NCI-H2029 (cell line): Measurements from ENCODE around the gene CDA.

Experiments
- DNase-seq: peaks from one replicate; lab custom pipeline; 2025; lab: John Stamatoyannopoulos, UW

CDA gene

GRCh38 chr1:20615946-20616846 is 27.3 kb downstream of the CDA start:
- no peak for DNase-seq

- DNase-seq = no peak
Measured at GRCh38 chr1:20616847-20617487, 28.1 kb downstream of the CDA start.

- DNase-seq = no peak
Measured at GRCh38 chr1:20618550-20618949, 29.7 kb downstream of the CDA start.

GRCh38 chr1:20619999-20620398 is 31.1 kb downstream of the CDA start:
- no peak for DNase-seq

GRCh38 chr1:20621012-20621411 is 32.1 kb downstream of the CDA start:
- no peak for DNase-seq

- no peak for DNase-seq
Measured at GRCh38 chr1:20624709-20625108, 35.8 kb downstream of the CDA start.

- DNase-seq = no peak
Measured at GRCh38 chr1:20625176-20626097, 36.5 kb downstream of the CDA start.

- DNase-seq = no peak
Measured at GRCh38 chr1:20626098-20626427, 37.2 kb downstream of the CDA start.

- DNase-seq = no peak
Measured at GRCh38 chr1:20626524-20626923, 37.6 kb downstream of the CDA start.

GRCh38 chr1:20630729-20631128 is 41.8 kb downstream of the CDA start:
- no peak for DNase-seq

- DNase-seq = no peak
Measured at GRCh38 chr1:20632386-20632785, 43.5 kb downstream of the CDA start.

- DNase-seq = peak; percentile 58
Measured at GRCh38 chr1:20633190-20634064, 44.5 kb downstream of the CDA start, which contains the start of gene PINK1. TSS of gene PINK1 (plus strand) at chr1:20633458. CDS start at chr1:20633549, 91 bp downstream.

GRCh38 chr1:20634065-20634593 is 45.2 kb downstream of the CDA start:
- no peak for DNase-seq

GRCh38 chr1:20634594-20635084 is 45.7 kb downstream of the CDA start:
- peak; percentile 54 for DNase-seq

GRCh38 chr1:20636785-20637347 is 48.0 kb downstream of the CDA start:
- DNase-seq = no peak

GRCh38 chr1:20640183-20640597 is 51.3 kb downstream of the CDA start:
- peak; percentile 18 for DNase-seq

- DNase-seq = no peak
Measured at GRCh38 chr1:20641975-20642374, 53.1 kb downstream of the CDA start.

- DNase-seq = no peak
Measured at GRCh38 chr1:20643080-20643479, 54.2 kb downstream of the CDA start.

GRCh38 chr1:20644416-20644815 is 55.5 kb downstream of the CDA start:
- DNase-seq = no peak

- DNase-seq = no peak
Measured at GRCh38 chr1:20645414-20645813, 56.5 kb downstream of the CDA start.

- DNase-seq = no peak
Measured at GRCh38 chr1:20648438-20648837, 59.5 kb downstream of the CDA start.
